Measurements from ENCODE around the gene MARF1.
"Not testable (repeated sequence)": the region's sequence is repeated elsewhere in the genome, so short reads cannot be mapped to it uniquely, and the experiment has no call there.

The MARF1 gene

GRCh38 chr16:15643048-15643945 lies at the start of gene MARF1:
TSS of gene MARF1 (minus strand) at chr16:15643154. CDS start at chr16:15639233, 3,921 bp downstream.
- peak; percentile 94 for DNase-seq (ENCODE audit: low spot score)

GRCh38 chr16:15692508-15692907 lies 49.6 kb upstream of the MARF1 start:
- not testable (repeated sequence) for DNase-seq (ENCODE audit: low spot score)

- DNase-seq (ENCODE audit: low spot score): no peak
These were observed 48.1 kb upstream of the MARF1 start for GRCh38 chr16:15691046-15691445.

- no peak for DNase-seq (ENCODE audit: low spot score)
These were observed 47.3 kb upstream of the MARF1 start for GRCh38 chr16:15690296-15690695.

GRCh38 chr16:15689290-15689689 lies 46.3 kb upstream of the MARF1 start:
- no peak for DNase-seq (ENCODE audit: low spot score)

GRCh38 chr16:15686287-15686686 lies 43.3 kb upstream of the MARF1 start:
- DNase-seq (ENCODE audit: low spot score): no peak

GRCh38 chr16:15682105-15682570 lies 39.2 kb upstream of the MARF1 start:
- DNase-seq (ENCODE audit: low spot score): peak; percentile 63

GRCh38 chr16:15677447-15677846 lies 34.5 kb upstream of the MARF1 start:
- DNase-seq (ENCODE audit: low spot score): no peak

- DNase-seq (ENCODE audit: low spot score): no peak
These were observed 33.6 kb upstream of the MARF1 start for GRCh38 chr16:15676506-15676905.

- DNase-seq (ENCODE audit: low spot score): no peak
These were observed 31.6 kb upstream of the MARF1 start for GRCh38 chr16:15674571-15674970.

GRCh38 chr16:15672514-15673167 lies 29.7 kb upstream of the MARF1 start:
- peak; percentile 84 for DNase-seq (ENCODE audit: low spot score)

GRCh38 chr16:15672127-15672513 lies 29.2 kb upstream of the MARF1 start:
- DNase-seq (ENCODE audit: low spot score): not testable (repeated sequence)

- DNase-seq (ENCODE audit: low spot score): no peak
These were observed 28.7 kb upstream of the MARF1 start for GRCh38 chr16:15671530-15672117.

- no peak for DNase-seq (ENCODE audit: low spot score)
These were observed 24.3 kb upstream of the MARF1 start for GRCh38 chr16:15667091-15667742.

GRCh38 chr16:15665107-15665506 lies 22.2 kb upstream of the MARF1 start:
- DNase-seq (ENCODE audit: low spot score): no peak

- no peak for DNase-seq (ENCODE audit: low spot score)
These were observed 17.2 kb upstream of the MARF1 start for GRCh38 chr16:15660203-15660601.

GRCh38 chr16:15658556-15658955 lies 15.6 kb upstream of the MARF1 start:
- DNase-seq (ENCODE audit: low spot score): no peak

GRCh38 chr16:15658149-15658548 lies 15.2 kb upstream of the MARF1 start:
- no peak for DNase-seq (ENCODE audit: low spot score)

- DNase-seq (ENCODE audit: low spot score): not testable (repeated sequence)
These were observed 12.6 kb upstream of the MARF1 start for GRCh38 chr16:15655561-15655960.

- DNase-seq (ENCODE audit: low spot score): no peak
These were observed 11.6 kb upstream of the MARF1 start for GRCh38 chr16:15654591-15654990.

GRCh38 chr16:15653227-15653626 lies 10.3 kb upstream of the MARF1 start:
- DNase-seq (ENCODE audit: low spot score): no peak

- no peak for DNase-seq (ENCODE audit: low spot score)
These were observed 9.5 kb upstream of the MARF1 start for GRCh38 chr16:15652293-15653001.

Measured in kidney capillary endothelial cell (primary cell).